ENCODE measurements around the gene CTTNBP2. TPM values are rescaled to one million over a fixed set of nuclear protein-coding genes. Genes with fewer than 3 reads are reported as not detected.

Gene CTTNBP2
- total RNA-seq, 1 experiment from 2014 or later: 17.6 TPM

- DNase-seq: no peak
- WGBS (ENCODE audit: extremely low coverage, insufficient read length, low lambda C conversion rate): no CpG with 5 or more reads among the region's 18 CpGs
- peaks cover 16 to 21% (median 20%) of the 10 kb centered on the region in 3 experiments for H3K36me3 Mint-ChIP-seq (ENCODE audit: insufficient read depth in 1 of 3, low read depth in 3 of 3)
- Histone ChIP-seq H4K8ac (replicated peaks; ENCODE audit: insufficient read length, low read depth, low read length) (no peak overlapping the region), H2AK5ac (ENCODE audit: insufficient read length, low read length) (no peak overlapping the region), H3K27me3 (ENCODE audit: insufficient read depth, low read length) (no peaks in the 10 kb centered on the region), H3K27ac (ENCODE audit: insufficient read length, low read depth, low read length) (no peak overlapping the region), H3K4ac (ENCODE audit: low read depth, low read length) (no peak overlapping the region), H3K9me3 (ENCODE audit: control insufficient read depth, low read depth, low read length) (no peaks in the 10 kb centered on the region), H4K5ac (ENCODE audit: insufficient read length, low read depth, low read length) (no peak overlapping the region), H2BK20ac (ENCODE audit: low read depth, low read length, poor library complexity, severe bottlenecking) (no peak overlapping the region), H3K79me1 (ENCODE audit: insufficient read depth, low read depth, low read length, poor library complexity, severe bottlenecking) (peaks cover 2% of the 10 kb centered on the region), H2BK5ac (ENCODE audit: insufficient read length, low read length) (no peak overlapping the region), H3K23ac (ENCODE audit: insufficient read length, low read depth, low read length) (no peak overlapping the region), H3K4me1 (ENCODE audit: insufficient read depth, low read length) (peaks cover 3% of the 10 kb centered on the region; the same call in 1 of the 2 replicates), H3K4me2 (ENCODE audit: insufficient read depth, insufficient read length, low read length) (no peak overlapping the region), H4K20me1 (ENCODE audit: control insufficient read depth, insufficient read depth, insufficient read length) (no peaks in the 10 kb centered on the region), H2BK120ac (ENCODE audit: low read depth, low read length, poor library complexity, severe bottlenecking) (no peak overlapping the region), H3K79me2 (ENCODE audit: insufficient read depth, low read length) (no peaks in the 10 kb centered on the region), H4K91ac (ENCODE audit: insufficient read length, low read depth, low read length) (no peak overlapping the region), H3K56ac (ENCODE audit: insufficient read length, low read depth, low read length) (no peak overlapping the region), H2BK15ac (ENCODE audit: low read depth, low read length) (no peak overlapping the region), H2AFZ (ENCODE audit: low read length) (no peak overlapping the region), H2BK12ac (ENCODE audit: insufficient read length, low read depth, low read length) (no peak overlapping the region), H3K23me2 (ENCODE audit: insufficient read length, low read depth, low read length, poor library complexity, severe bottlenecking) (no peaks in the 10 kb centered on the region), H3K18ac (ENCODE audit: insufficient read length, low read depth, low read length) (no peak overlapping the region), H3K14ac (ENCODE audit: insufficient read depth, low read length) (no peak overlapping the region), H3K9ac (ENCODE audit: extremely low read depth, insufficient read length, low read length) (no peak overlapping the region), H3T11ph (ENCODE audit: low read length) (no peak overlapping the region)
- TF ChIP-seq CTCF (conservative IDR thresholded peaks at IDR 0.05): no peak
- H3K27ac Mint-ChIP-seq: peak overlapping the region in 1 of 3 experiments; percentile 49; a peak in 1 of 7 replicates
- H3K4me3 Mint-ChIP-seq: no peak overlapping the region
- H3K4me1 Mint-ChIP-seq: peaks cover 5 to 11% of the 10 kb centered on the region in 2 experiments
- H3K9me3 Mint-ChIP-seq: no peaks in the 10 kb centered on the region
- no peaks in the 10 kb centered on the region for H3K27me3 Mint-ChIP-seq (ENCODE audit: low read depth)
Measured at GRCh38 chr7:117791877-117792780, 81.1 kb downstream of the CTTNBP2 start.
